Stimulated activated CD8-positive, alpha-beta memory T cell treated with anti-CD3 and anti-CD28 coated beads, Interleukin-12 subunit alpha, Interleukin-12 subunit beta, amount 100 ng/mL, for 24 hours (primary cell): ENCODE data around the gene PTP4A2.

Experiments used
- DNase-seq: peaks from one replicate; pipeline ENCODE4 v3.0.0-alpha.2; 2020; ENCODE audit errors: extremely low read depth

Gene PTP4A2

GRCh38 chr1:31859044-31859443, 79.1 kb downstream of the PTP4A2 start:
- DNase-seq = no peak

GRCh38 chr1:31857863-31858262, 80.3 kb downstream of the PTP4A2 start:
- DNase-seq = no peak
